Measurements from ENCODE around the gene CACNA1D.

- TF ChIP-seq POLR2A (IDR thresholded peaks at IDR 0.05) (no peak), CTCF (IDR thresholded peaks at IDR 0.05) (no peak), POLR2AphosphoS5 (IDR thresholded peaks at IDR 0.05) (no peak), EP300 (IDR thresholded peaks at IDR 0.05) (no peak)
Observed at GRCh38 chr3:53834429-53835095, 340.2 kb downstream of the CACNA1D start.
